IMR-90 (cell line): ENCODE results near the gene CYP1A2. TPM values are rescaled to one million over a fixed set of nuclear protein-coding genes. Genes with fewer than 3 reads are reported as not detected.

Source experiments
- ATAC-seq: fragments of 200-7000 bp; cut with Tn5 transposase; 2 replicates; pipeline ENCODE4 v1.9.1; 2020; ENCODE audit warnings: low read depth, mild to moderate bottlenecking, moderate library complexity
- BruUV-seq: library from RNA; stranded (reverse); fragments of 400-500 nt; replicated peaks from 2 replicates; lab custom pipeline; 2021; lab: Mats Ljungman, UMichigan
- CTCF ChIA-PET: fragments of 300-600 bp; formaldehyde crosslinking; extraction: SDS; loops from one replicate; lab custom pipeline; 2021; ENCODE audit warnings: antibody characterized with exemption; lab: Yijun Ruan, JAX
- POLR2A ChIA-PET: fragments of 300-600 bp; sonication (Branson Sonifier 250); formaldehyde crosslinking; loops from one replicate; lab custom pipeline; 2022; ENCODE audit warnings: antibody characterized with exemption; ENCODE audit not compliant: unreplicated experiment; lab: Charles Lee
- DNase-seq: peaks from one replicate; pipeline ENCODE4 v3.0.0; 2013
- H2AFZ ChIP-seq: replicated peaks from 2 replicates; pipeline ENCODE3; 2013; ENCODE audit warnings: low read length, mild to moderate bottlenecking; ENCODE audit not compliant: poor library complexity
- H2AK5ac ChIP-seq: 2 replicates; pipeline ENCODE4 v1.6.1; 2013; ENCODE audit warnings: low read depth, low read length, inconsistent platforms
- H2AK9ac ChIP-seq: replicated peaks from 2 replicates; pipeline ENCODE3; 2013; ENCODE audit warnings: mild to moderate bottlenecking, low read depth, low read length, moderate library complexity; ENCODE audit not compliant: poor library complexity
- H2BK120ac ChIP-seq: 2 replicates; pipeline ENCODE4 v1.6.1; 2013; ENCODE audit warnings: low read depth, low read length, inconsistent platforms
- H2BK15ac ChIP-seq: 3 replicates; pipeline ENCODE4 v1.6.1; 2013; ENCODE audit warnings: low read depth, low read length, inconsistent platforms
- H2BK20ac ChIP-seq: 2 replicates; pipeline ENCODE4 v1.6.1; 2013; ENCODE audit warnings: low read depth, mild to moderate bottlenecking, inconsistent platforms, low read length, moderate library complexity
- H2BK5ac ChIP-seq: 2 replicates; pipeline ENCODE4 v1.6.1; 2013; ENCODE audit warnings: mild to moderate bottlenecking, low read depth, low read length, inconsistent platforms; ENCODE audit not compliant: poor library complexity, severe bottlenecking
- H3K14ac ChIP-seq: replicated peaks from 2 replicates; pipeline ENCODE4 v1.6.1; 2013; ENCODE audit warnings: low read depth, low read length, inconsistent platforms
- H3K18ac ChIP-seq: 2 replicates; pipeline ENCODE4 v1.6.1; 2013; ENCODE audit warnings: low read depth, low read length, control low read depth
- H3K23ac ChIP-seq: 2 replicates; pipeline ENCODE4 v1.6.1; 2013; ENCODE audit warnings: low read depth, low read length, inconsistent platforms
- H3K27ac ChIP-seq: 2 replicates; pipeline ENCODE4 v1.5.1; 2013; ENCODE audit warnings: mild to moderate bottlenecking, control low read depth, low read length; ENCODE audit not compliant: insufficient read depth
- H3K27me3 ChIP-seq: 2 replicates; pipeline ENCODE4 v1.6.1; 2013; ENCODE audit warnings: low read length; ENCODE audit not compliant: control insufficient read depth, insufficient read depth
- H3K36me3 ChIP-seq: 2 replicates; pipeline ENCODE4 v1.6.1; 2013; ENCODE audit warnings: low read length, mixed read lengths; ENCODE audit not compliant: control insufficient read depth, insufficient read depth
- H3K4ac ChIP-seq: 2 replicates; pipeline ENCODE4 v1.6.1; 2013; ENCODE audit warnings: low read depth, low read length, inconsistent platforms
- H3K4me1 ChIP-seq: 2 replicates; pipeline ENCODE4 v1.6.1; 2013; ENCODE audit warnings: low read length, mixed read lengths; ENCODE audit not compliant: control insufficient read depth, insufficient read depth
- H3K4me2 ChIP-seq: 2 replicates; pipeline ENCODE4 v1.6.1; 2013; ENCODE audit warnings: low read depth, mild to moderate bottlenecking, control low read depth, low read length, moderate library complexity
- H3K4me3 ChIP-seq: 2 replicates; pipeline ENCODE4 v1.5.1; 2013; ENCODE audit warnings: low read depth, mild to moderate bottlenecking, control low read depth, low read length, moderate library complexity; ENCODE audit not compliant: insufficient read depth
- H3K56ac ChIP-seq: 2 replicates; pipeline ENCODE4 v1.6.1; 2013; ENCODE audit warnings: low read length, inconsistent platforms; ENCODE audit not compliant: insufficient read depth; ENCODE audit errors: extremely low read depth
- H3K79me1 ChIP-seq, 2 experiments: 2 replicates each; pipeline ENCODE4 v1.6.1; 2013; ENCODE audit warnings: low read length in 2 of 2, inconsistent platforms in 1 of 2, low read depth in 1 of 2
- H3K9ac ChIP-seq: 2 replicates; pipeline ENCODE4 v1.6.1; 2013; ENCODE audit warnings: low read depth, low read length, control low read depth
- H3K9me1 ChIP-seq: 2 replicates; pipeline ENCODE4 v1.6.1; 2013; ENCODE audit warnings: low read length, inconsistent platforms; ENCODE audit not compliant: insufficient read depth
- H3K9me3 ChIP-seq: 2 replicates; pipeline ENCODE4 v1.6.1; 2013; ENCODE audit warnings: low read length; ENCODE audit not compliant: control insufficient read depth, insufficient read depth
- H4K20me1 ChIP-seq: 2 replicates; pipeline ENCODE4 v1.6.1; 2013; ENCODE audit warnings: low read length, inconsistent platforms; ENCODE audit not compliant: insufficient read depth
- H4K5ac ChIP-seq: 2 replicates; pipeline ENCODE4 v1.6.1; 2013; ENCODE audit warnings: mild to moderate bottlenecking, low read depth, low read length, control low read depth
- H4K8ac ChIP-seq, 2 experiments: 2 replicates each; pipeline ENCODE4 v1.6.1; 2013; ENCODE audit warnings: low read depth in 2 of 2, low read length in 2 of 2, control low read depth in 1 of 2, inconsistent platforms in 1 of 2
- H4K91ac ChIP-seq: 2 replicates; pipeline ENCODE4 v1.6.1; 2013; ENCODE audit warnings: low read depth, low read length, inconsistent platforms; ENCODE audit not compliant: insufficient read depth
- CHD1 ChIP-seq: IDR thresholded peaks from 2 replicates; pipeline ENCODE4 v1.6.1; 2012; ENCODE audit warnings: low read depth, low read length, improper control_type of control experiment
- FOS ChIP-seq: fragments of 150-350 bp; IDR thresholded peaks from 2 replicates; pipeline ENCODE4 v1.6.1; 2016; ENCODE audit warnings: low read depth, low read length
- MAFK ChIP-seq: IDR thresholded peaks from 2 replicates; pipeline ENCODE4 v1.6.1; 2012; ENCODE audit warnings: low read depth, low read length, improper control_type of control experiment
- MAZ ChIP-seq: IDR thresholded peaks from 2 replicates; pipeline ENCODE4 v1.6.1; 2012; ENCODE audit warnings: low read depth, mild to moderate bottlenecking, low read length, improper control_type of control experiment, moderate library complexity, borderline replicate concordance
- POLR2A ChIP-seq: IDR thresholded peaks from 2 replicates; pipeline ENCODE4 v1.6.1; 2012; ENCODE audit warnings: mild to moderate bottlenecking, low read depth, low read length
- RAD21 ChIP-seq: IDR thresholded peaks from 2 replicates; pipeline ENCODE4 v1.6.1; 2012; ENCODE audit warnings: low read length, improper control_type of control experiment
- RCOR1 ChIP-seq: IDR thresholded peaks from 2 replicates; pipeline ENCODE4 v1.6.1; 2012; ENCODE audit warnings: mild to moderate bottlenecking, low read length, improper control_type of control experiment; ENCODE audit not compliant: insufficient replicate concordance
- SMC3 ChIP-seq: fragments of 150-350 bp; IDR thresholded peaks from 2 replicates; pipeline ENCODE4 v1.6.1; 2016; ENCODE audit warnings: low read depth, mild to moderate bottlenecking, antibody characterized with exemption, low read length, moderate library complexity
- WGBS, 2 experiments: methylation state at CpG; one replicate each; pipeline versions ENCODE4 v1.1.5 to v1.1.7; 2013; ENCODE audit warnings: missing lambda C conversion rate in 2 of 2; ENCODE audit not compliant: insufficient read length in 1 of 2; ENCODE audit errors: extremely low coverage in 2 of 2; 5-methylcytosine and 5-hydroxymethylcytosine counted together
- dilution Hi-C: fragments of 300-500 bp; cut with HindIII; formaldehyde crosslinking; loops from one replicate; pipeline ENCODE4 v1.14.3; 2018; ENCODE audit warnings: low sequenced_read_pairs; ENCODE audit not compliant: unreplicated experiment
- in situ Hi-C: fragments of 300-500 bp; cut with MboI; formaldehyde crosslinking; loops from 3 replicates; pipeline ENCODE4 v1.14.3; 2019; ENCODE audit warnings: low sequenced_read_pairs, inconsistent platforms, mixed read lengths
- intact Hi-C: fragments of 100-400 bp; cut with micrococcal nuclease; formaldehyde crosslinking; loops from 2 replicates; pipeline ENCODE4 v1.10.0; 2022
- polyA plus RNA-seq, 3 experiments: library from polyadenylated mRNA; depleted of rRNA; stranded (reverse); fragments of >200 nt; gene quantifications; 2 replicates each; pipeline ENCODE4 v1.2.3, GENCODE V29; 2012; ENCODE audit warnings: low replicate concordance in 1 of 3
- total RNA-seq: library from RNA; depleted of rRNA; stranded (reverse); fragments of >200 nt; gene quantifications from 2 replicates; pipeline ENCODE4 v1.2.3, GENCODE V29; 2012
- TF ChIP-seq, protein P1 (sequence below): fragments of 150-350 bp; IDR thresholded peaks from 2 replicates; pipeline ENCODE4 v1.6.1; 2017; ENCODE audit warnings: mild to moderate bottlenecking, antibody characterized with exemption, low read length, low read depth

Gene CYP1A2
- total and polyA plus RNA-seq, 2 of the 4 experiments (the other 2 are of a cell fraction) = not detected

DNA sequence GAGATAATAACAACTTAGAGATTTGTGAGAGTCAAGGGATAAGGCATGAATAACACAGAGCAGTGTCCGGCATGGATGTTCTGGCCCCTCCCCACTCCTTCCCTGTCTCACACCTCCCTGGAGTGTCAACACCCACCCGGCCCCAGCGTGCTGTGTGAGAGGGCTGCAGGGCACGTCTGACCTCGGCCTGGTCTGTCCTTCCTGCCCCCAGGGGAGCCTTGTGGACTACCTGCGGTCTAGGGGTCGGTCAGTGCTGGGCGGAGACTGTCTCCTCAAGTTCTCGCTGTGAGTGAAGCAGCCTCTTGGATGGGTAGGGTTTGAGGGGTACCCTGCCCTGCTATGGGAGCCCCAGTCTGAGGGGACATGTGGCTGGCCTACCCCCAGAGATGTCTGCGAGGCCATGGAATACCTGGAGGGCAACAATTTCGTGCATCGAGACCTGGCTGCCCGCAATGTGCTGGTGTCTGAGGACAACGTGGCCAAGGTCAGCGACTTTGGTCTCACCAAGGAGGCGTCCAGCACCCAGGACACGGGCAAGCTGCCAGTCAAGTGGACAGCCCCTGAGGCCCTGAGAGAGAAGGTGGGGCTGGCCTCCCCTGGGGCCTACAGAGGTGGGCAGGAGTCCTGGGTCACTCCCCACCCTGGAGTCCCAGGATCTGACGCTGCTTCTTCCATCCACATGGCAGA, 52.8 kb downstream of the CYP1A2 start:
- Histone ChIP-seq H2AK5ac (no peak overlapping the region), H2AFZ (no peak overlapping the region), H2AK9ac (no peak overlapping the region), H3K4me3 (no peak overlapping the region), H4K91ac (no peak overlapping the region), H2BK20ac (no peak overlapping the region), H3K4me1 (peaks cover 2% of the 10 kb centered on the region; the same call in 1 of the 2 replicates), H2BK5ac (no peak overlapping the region), H3K27ac (no peak overlapping the region), H3K9me3 (no peaks in the 10 kb centered on the region), H3K18ac (no peak overlapping the region), H3K9me1 (0 out of 2 replicates have a peak, but pooled peaks cover under 1% of the 10 kb centered on the region), H2BK120ac (no peak overlapping the region), H3K56ac (no peak overlapping the region), H4K20me1 (peaks cover 39% of the 10 kb centered on the region), H3K14ac (no peak overlapping the region), H3K4me2 (no peak overlapping the region), H3K4ac (no peak overlapping the region), H3K9ac (no peak overlapping the region), H4K5ac (no peak overlapping the region), H3K27me3 (no peaks in the 10 kb centered on the region), H4K8ac (no peak overlapping the region), H3K36me3 (peaks cover 44% of the 10 kb centered on the region), H3K79me1 (peaks cover 3 to 44% of the 10 kb centered on the region in 2 experiments), H3K23ac (no peak overlapping the region), H2BK15ac (no peak overlapping the region)
- ChIA-PET POLR2A (no interaction called here), CTCF (interaction anchor here (1.0 kb wide), 1 partner anchor 30 kb away, joined by 3 read pairs; no protein-coding TSS in a partner anchor)
- dilution Hi-C loops = no loop called here
- WGBS, 2 experiments = 86% methylated on average over 11 of the region's 18 CpGs; no CpG with 5 or more reads in 1 of the 2 experiments
- TF ChIP-seq FOS (no peak), MAZ (no peak), CHD1 (no peak), RAD21 (no peak), MAFK (no peak), SMC3 (no peak), POLR2A (no peak), RCOR1 (no peak)
- TF ChIP-seq, protein P1, sequence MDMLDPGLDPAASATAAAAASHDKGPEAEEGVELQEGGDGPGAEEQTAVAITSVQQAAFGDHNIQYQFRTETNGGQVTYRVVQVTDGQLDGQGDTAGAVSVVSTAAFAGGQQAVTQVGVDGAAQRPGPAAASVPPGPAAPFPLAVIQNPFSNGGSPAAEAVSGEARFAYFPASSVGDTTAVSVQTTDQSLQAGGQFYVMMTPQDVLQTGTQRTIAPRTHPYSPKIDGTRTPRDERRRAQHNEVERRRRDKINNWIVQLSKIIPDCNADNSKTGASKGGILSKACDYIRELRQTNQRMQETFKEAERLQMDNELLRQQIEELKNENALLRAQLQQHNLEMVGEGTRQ = no peak
- in situ Hi-C loops = no loop called here
- ATAC-seq = no peak
- BruUV-seq = no TSS peak
- intact Hi-C loops = no loop called here
- DNase-seq = no peak
